Endothelial cell of umbilical vein (primary cell): ENCODE measurements around the gene FLNB. TPM values are rescaled to one million over a fixed set of nuclear protein-coding genes. Genes with fewer than 3 reads are reported as not detected.

Experiments used
- BruUV-seq: library from RNA; stranded (reverse); fragments of 400-500 nt; replicated peaks from 2 replicates; lab custom pipeline; 2021; lab: Mats Ljungman, UMichigan
- CTCF ChIA-PET: fragments of 300-600, 350-600 bp; sonication (Branson Sonifier 250); formaldehyde crosslinking; loops from one replicate; lab custom pipeline; 2021; ENCODE audit warnings: antibody characterized with exemption, inconsistent platforms; lab: Charles Lee
- POLR2A ChIA-PET: fragments of 300-600, 350-600 bp; sonication (Branson Sonifier 250); formaldehyde crosslinking; loops from one replicate; lab custom pipeline; 2021; ENCODE audit warnings: antibody characterized with exemption, inconsistent platforms; lab: Charles Lee
- DNase-seq: peaks from one replicate; pipeline ENCODE4 v3.0.0-alpha.2; 2011; ENCODE audit warnings: low read depth, low spot score
- FAIRE-seq: peaks from 2 replicates; lab custom pipeline; 2011; peaks lifted over from hg19 to GRCh38; lab: Jason Lieb, UNC
- H2AFZ ChIP-seq: 2 replicates; pipeline ENCODE4 v1.6.0; 2012; ENCODE audit warnings: low read depth, low read length, control low read depth, inconsistent platforms
- H3K27ac ChIP-seq: 2 replicates; pipeline ENCODE4 v1.5.1; 2011; ENCODE audit warnings: low read depth, mild to moderate bottlenecking, control low read depth, low read length, moderate library complexity; ENCODE audit not compliant: insufficient read depth
- H3K27me3 ChIP-seq, 2 experiments: 2 replicates each; pipeline versions ENCODE4 v1.6.0 to v1.6.1; 2011; ENCODE audit warnings: low read length in 2 of 2, mixed read lengths in 1 of 2; ENCODE audit not compliant: control insufficient read depth in 2 of 2, insufficient read depth in 2 of 2
- H3K36me3 ChIP-seq, 2 experiments: 2 replicates in 1 of 2; 3 replicates in 1 of 2; pipeline ENCODE4 v1.5.1; 2011; ENCODE audit warnings: low read length in 2 of 2, mild to moderate bottlenecking in 1 of 2, moderate library complexity in 1 of 2; ENCODE audit not compliant: control insufficient read depth in 2 of 2, insufficient read depth in 2 of 2; ENCODE audit errors: extremely low read depth in 1 of 2
- H3K4me1 ChIP-seq: 3 replicates; pipeline ENCODE4 v1.5.1; 2011; ENCODE audit warnings: mild to moderate bottlenecking, low read length; ENCODE audit not compliant: control insufficient read depth, insufficient read depth; ENCODE audit errors: extremely low read depth
- H3K4me2 ChIP-seq: 2 replicates; pipeline ENCODE4 v1.6.1; 2011; ENCODE audit warnings: low read length, control low read depth, mixed read lengths; ENCODE audit not compliant: insufficient read depth
- H3K4me3 ChIP-seq, 3 experiments: fragments of 200-600 bp in 1 of 3; sonication (generic), shearing (Covaris generic) in 1 of 3; replicated peaks in 1 of 3; 2 replicates each; pipeline ENCODE4 v1.5.1; 2011 to 2016; ENCODE audit warnings: control low read depth in 3 of 3, low read length in 3 of 3, mild to moderate bottlenecking in 2 of 3, inconsistent platforms in 1 of 3, low read depth in 1 of 3, moderate library complexity in 1 of 3; ENCODE audit not compliant: insufficient read depth in 1 of 3
- H3K79me2 ChIP-seq: 2 replicates; pipeline ENCODE4 v1.6.0; 2012; ENCODE audit warnings: low read length, inconsistent platforms; ENCODE audit not compliant: control insufficient read depth, insufficient read depth
- H3K9ac ChIP-seq: replicated peaks from 2 replicates; pipeline ENCODE3; 2011; ENCODE audit warnings: low read length, control low read depth; ENCODE audit not compliant: insufficient read depth; ENCODE audit errors: extremely low read depth
- H3K9me1 ChIP-seq: replicated peaks from 3 replicates; pipeline ENCODE4 v1.6.0; 2011; ENCODE audit warnings: mild to moderate bottlenecking, low read length; ENCODE audit not compliant: control insufficient read depth, insufficient read depth; ENCODE audit errors: extremely low read depth
- H3K9me3 ChIP-seq: replicated peaks from 2 replicates; pipeline ENCODE4 v1.5.1; 2012; ENCODE audit warnings: low read length, inconsistent platforms; ENCODE audit not compliant: control insufficient read depth, insufficient read depth
- H4K20me1 ChIP-seq: replicated peaks from 2 replicates; pipeline ENCODE3; 2011; ENCODE audit warnings: mild to moderate bottlenecking, low read length; ENCODE audit not compliant: control insufficient read depth, insufficient read depth; ENCODE audit errors: extremely low read depth
- CTCF ChIP-seq, 2 donors: IDR thresholded peaks; 1 replicate in 1 of 2; 2 replicates in 1 of 2; pipeline ENCODE4 v1.5.1; 2011; ENCODE audit warnings: low read length in 2 of 2, mild to moderate bottlenecking in 2 of 2, moderate library complexity in 2 of 2, control low read depth in 1 of 2, inconsistent platforms in 1 of 2, low read depth in 1 of 2; ENCODE audit not compliant: insufficient read depth in 1 of 2; ENCODE audit errors: extremely low read depth in 1 of 2
- EZH2 ChIP-seq: IDR thresholded peaks from 2 replicates; pipeline ENCODE4 v1.6.1; 2012; ENCODE audit warnings: borderline replicate concordance, low read depth, mild to moderate bottlenecking, moderate library complexity, low read length, inconsistent platforms; ENCODE audit not compliant: severe bottlenecking
- FOS ChIP-seq: IDR thresholded peaks from 2 replicates; pipeline ENCODE4 v1.6.1; 2011; ENCODE audit warnings: mild to moderate bottlenecking, low read length, moderate library complexity, borderline replicate concordance; ENCODE audit not compliant: insufficient read depth
- GATA2 ChIP-seq: IDR thresholded peaks from 2 replicates; pipeline ENCODE4 v1.7.0; 2011; ENCODE audit warnings: low read depth, mild to moderate bottlenecking, moderate library complexity, mixed read lengths, low read length; ENCODE audit not compliant: insufficient read length, insufficient read depth
- JUN ChIP-seq: IDR thresholded peaks from 2 replicates; pipeline ENCODE4 v1.6.1; 2011; ENCODE audit warnings: borderline replicate concordance, low read depth; ENCODE audit not compliant: insufficient read length, insufficient read depth
- MAX ChIP-seq: IDR thresholded peaks from 2 replicates; pipeline ENCODE4 v1.6.1; 2011; ENCODE audit not compliant: insufficient read depth, insufficient read length
- MYC ChIP-seq: IDR thresholded peaks from one replicate; pipeline ENCODE4 v1.6.1; 2011; ENCODE audit warnings: mild to moderate bottlenecking, low read depth, low read length
- POLR2A ChIP-seq: IDR thresholded peaks from 2 replicates; pipeline ENCODE4 v1.6.1; 2012; ENCODE audit warnings: low read depth, mild to moderate bottlenecking, control low read depth, low read length
- POLR2AphosphoS5 ChIP-seq: IDR thresholded peaks from 2 replicates; pipeline ENCODE4 v1.6.1; 2012; ENCODE audit warnings: low read depth, mild to moderate bottlenecking, control low read depth, low read length, moderate library complexity; ENCODE audit not compliant: insufficient read depth
- dilution Hi-C: fragments of 300-500 bp; cut with MboI; formaldehyde crosslinking; loops from one replicate; pipeline ENCODE4 v1.15.0; 2019; ENCODE audit warnings: low sequenced_read_pairs; ENCODE audit not compliant: extremely low pct_ligation_motif_present
- intact Hi-C: fragments of 100-400 bp; cut with micrococcal nuclease; formaldehyde crosslinking; loops from one replicate; pipeline ENCODE4 v1.10.0; 2022
- polyA plus RNA-seq, 4 experiments: library from polyadenylated mRNA; depleted of rRNA in 3 of 4; stranded (reverse) in 3 of 4; unstranded in 1 of 4; fragments of >200 nt; gene quantifications; 2 replicates each; pipeline versions ENCODE4 v1.2.1 to v1.2.3, GENCODE V29; 2011 to 2012; ENCODE audit warnings: missing spikeins in 1 of 4
- total RNA-seq: library from RNA; stranded (reverse); gene quantifications from 2 replicates; pipeline ENCODE4 v1.2.3, GENCODE V29; 2021

Gene FLNB
- total and polyA plus RNA-seq, 2 donors (not counting 3 experiments of a cell fraction or from before 2014, with no cell fraction given), result 479 to 670 TPM

GRCh38 chr3:58068122-58068809 is 60.0 kb downstream of the FLNB start:
- H3K36me3 ChIP-seq, result no peaks in the 10 kb centered on the region
- no TSS peak for BruUV-seq
- TF ChIP-seq JUN (no peak), POLR2AphosphoS5 (peak; percentile 18)
- no peak for FAIRE-seq
- intact Hi-C loops, result no loop called here
- ChIA-PET CTCF (interaction anchor here (1.5 kb wide), 1 partner anchor 9 kb away, joined by 5 read pairs; no protein-coding TSS in a partner anchor), POLR2A (interaction anchor here (0.6 kb wide), 1 partner anchor 14 kb away, joined by 3 read pairs; no protein-coding TSS in a partner anchor)
- H2AFZ ChIP-seq, result no peak overlapping the region
- no peaks in the 10 kb centered on the region for H3K9me3 ChIP-seq
- DNase-seq, result no peak
- H4K20me1 ChIP-seq, result peaks cover 2% of the 10 kb centered on the region
- H3K27me3 ChIP-seq, result no peaks in the 10 kb centered on the region
- H3K4me1 ChIP-seq, result peaks cover 40% of the 10 kb centered on the region
- no peak overlapping the region for H3K9ac ChIP-seq
- dilution Hi-C loops, result no loop called here
- H3K79me2 ChIP-seq, result peaks cover 98% of the 10 kb centered on the region
- H3K9me1 ChIP-seq, result no peaks in the 10 kb centered on the region
- H3K4me2 ChIP-seq, result no peak overlapping the region
- H3K27ac ChIP-seq, result no peak overlapping the region
- no peak overlapping the region for H3K4me3 ChIP-seq

GRCh38 chr3:58071480-58071971 is 63.3 kb downstream of the FLNB start:
- no peak for DNase-seq
- H3K9me1 ChIP-seq, result no peaks in the 10 kb centered on the region
- no peak overlapping the region for H3K4me3 ChIP-seq
- H4K20me1 ChIP-seq, result peaks cover 2% of the 10 kb centered on the region
- H3K36me3 ChIP-seq, result peaks cover under 1 to 1% of the 10 kb centered on the region in 2 experiments
- H3K4me2 ChIP-seq, result no peak overlapping the region
- H2AFZ ChIP-seq, result no peak overlapping the region
- H3K79me2 ChIP-seq, result peaks cover 99% of the 10 kb centered on the region
- no peak for FAIRE-seq
- CTCF ChIA-PET, result interaction anchor here (2.4 kb wide), 1 partner anchor 10 kb away, joined by 11 read pairs; no protein-coding TSS in a partner anchor
- no peak overlapping the region for H3K9ac ChIP-seq
- dilution Hi-C loops, result no loop called here
- no peak overlapping the region for H3K27ac ChIP-seq
- no peaks in the 10 kb centered on the region for H3K9me3 ChIP-seq
- POLR2A ChIA-PET, result interaction anchor here (1.0 kb wide), 1 partner anchor 8 kb away, joined by 3 read pairs; no protein-coding TSS in a partner anchor
- intact Hi-C loops, result no loop called here
- peaks cover 31% of the 10 kb centered on the region for H3K4me1 ChIP-seq
- TF ChIP-seq GATA2 (no peak), POLR2A (no peak), EZH2 (no peak), FOS (no peak), POLR2AphosphoS5 (no peak), JUN (no peak), CTCF (IDR thresholded peaks at IDR 0.05; ENCODE audit: extremely low read depth in 1 of 2, insufficient read depth in 1 of 2, low read depth in 1 of 2, low read length in 2 of 2) (no peak), MYC (no peak), MAX (no peak)
- no peaks in the 10 kb centered on the region for H3K27me3 ChIP-seq
- no TSS peak for BruUV-seq
